GM18526 (cell line): ENCODE measurements around the gene SLC66A2.

ENCODE experiments used
- POLR2A ChIP-seq: IDR thresholded peaks from 3 replicates; pipeline ENCODE4 v1.6.1; 2011; ENCODE audit not compliant: insufficient read length; ENCODE audit errors: extremely low read depth

SLC66A2 gene

GRCh38 chr18:79945118-79946042, 6.1 kb downstream of the SLC66A2 start:
- TF ChIP-seq POLR2A: no peak

- TF ChIP-seq POLR2A: no peak
Measured at GRCh38 chr18:79944746-79945117, 6.7 kb downstream of the SLC66A2 start.

- TF ChIP-seq POLR2A: no peak
Measured at GRCh38 chr18:79944126-79944731, 7.2 kb downstream of the SLC66A2 start.

GRCh38 chr18:79943608-79944125, 7.8 kb downstream of the SLC66A2 start:
- TF ChIP-seq POLR2A: no peak

GRCh38 chr18:79942786-79943607, 8.5 kb downstream of the SLC66A2 start:
- no peak for TF ChIP-seq POLR2A

GRCh38 chr18:79942211-79942610, 9.2 kb downstream of the SLC66A2 start:
- no peak for TF ChIP-seq POLR2A

- TF ChIP-seq POLR2A: no peak
Measured at GRCh38 chr18:79941473-79942119, 9.9 kb downstream of the SLC66A2 start.

- TF ChIP-seq POLR2A: no peak
Measured at GRCh38 chr18:79940814-79941472, 10.5 kb downstream of the SLC66A2 start.

- TF ChIP-seq POLR2A: no peak
Measured at GRCh38 chr18:79940126-79940813, 11.2 kb downstream of the SLC66A2 start.

GRCh38 chr18:79939096-79939495, 12.4 kb downstream of the SLC66A2 start:
- no peak for TF ChIP-seq POLR2A

- no peak for TF ChIP-seq POLR2A
Measured at GRCh38 chr18:79938196-79938595, 13.3 kb downstream of the SLC66A2 start.

- no peak for TF ChIP-seq POLR2A
Measured at GRCh38 chr18:79937103-79937860, 14.2 kb downstream of the SLC66A2 start.

GRCh38 chr18:79936641-79937040, 14.8 kb downstream of the SLC66A2 start:
- no peak for TF ChIP-seq POLR2A
